Right cardiac atrium (tissue), 5 donors: ENCODE measurements around the gene DTD1. TPM values are rescaled to one million over a fixed set of nuclear protein-coding genes. Genes with fewer than 3 reads are reported as not detected.

Source experiments
- ATAC-seq, 2 donors: fragments of 200-7000 bp; cut with Tn5 transposase; one replicate each; pipeline versions ENCODE4 v1.8.0 to v1.9.1; 2020; ENCODE audit warnings: moderate library complexity in 2 of 2, mild to moderate bottlenecking in 1 of 2
- DNase-seq, 3 donors: peaks; one replicate each; pipeline ENCODE4 v3.0.0-alpha.2; 2020
- H3K27ac ChIP-seq: one replicate; pipeline ENCODE4 v1.5.1; 2013; ENCODE audit warnings: mild to moderate bottlenecking, low read length, control low read depth, moderate library complexity
- H3K27me3 ChIP-seq: one replicate; pipeline ENCODE4 v1.6.1; 2013; ENCODE audit not compliant: control insufficient read depth, insufficient read depth
- H3K4me1 ChIP-seq: one replicate; pipeline ENCODE4 v1.6.1; 2013; ENCODE audit warnings: low read length; ENCODE audit not compliant: control insufficient read depth, insufficient read depth
- H3K4me3 ChIP-seq: one replicate; pipeline ENCODE4 v1.5.1; 2013; ENCODE audit warnings: low read length, control low read depth
- H3K9me3 ChIP-seq: one replicate; pipeline ENCODE4 v1.6.1; 2013; ENCODE audit warnings: low read length; ENCODE audit not compliant: control insufficient read depth
- WGBS: extraction: QIAGEN DNeasy Blood & Tissue Kit; methylation state at CpG from one replicate; pipeline ENCODE4 v1.1.7; 2013; 5-methylcytosine and 5-hydroxymethylcytosine counted together
- intact Hi-C, 4 donors: fragments of 100-400 bp; cut with DNase I; formaldehyde crosslinking; loops; one replicate each; pipeline versions ENCODE4 v1.11.0 to v1.14.0; 2022 to 2023
- polyA plus RNA-seq: library from polyadenylated mRNA; stranded (reverse); fragments of 200-250 nt; gene quantifications from one replicate; pipeline ENCODE4 v1.2.3, GENCODE V29; 2013
- total RNA-seq, 4 donors: library from RNA; stranded (reverse); fragmentation: NEBNext Ultra II Directional; extraction: Animal tissue kit (Norgen Biotek cat#: 25700); gene quantifications; one replicate each; pipeline ENCODE4 v1.2.1, GENCODE V29; 2021
- donor health status: healthy with polysubstance abuse.
- donor health status: DM: no; HTN: yes; CAD: no.
- donor health status: DM: no; HTN: no; CAD: no.
- donor health status: DM: no; HTN: yes; CAD: no; lungs with severe emphysema.
- donor health status: DM: yes; HTN: yes; CAD: no.

The DTD1 gene
- total and polyA plus RNA-seq, 5 donors, result 10.5 to 17.8 (median 11.5) TPM

GRCh38 chr20:18728165-18728869 lies 140.5 kb downstream of the DTD1 start:
- Histone ChIP-seq H3K4me3 (no peak overlapping the region), H3K9me3 (no peaks in the 10 kb centered on the region), H3K27ac (no peak overlapping the region), H3K4me1 (peaks cover 5% of the 10 kb centered on the region), H3K27me3 (no peaks in the 10 kb centered on the region)
- WGBS, result 62% methylated on average over 8 of the region's 8 CpGs
- ATAC-seq (no peak), DNase-seq (no peak)
- intact Hi-C loops, result no loop called here

- no peak for DNase-seq
- Histone ChIP-seq H3K4me3 (no peak overlapping the region), H3K27me3 (no peaks in the 10 kb centered on the region), H3K4me1 (peaks cover 5% of the 10 kb centered on the region), H3K27ac (no peak overlapping the region), H3K9me3 (no peaks in the 10 kb centered on the region)
- no peak for ATAC-seq
- WGBS, result 73% methylated on average over 5 of the region's 5 CpGs
- intact Hi-C loops, result no loop called here
Measured at GRCh38 chr20:18728870-18729224, 141.0 kb downstream of the DTD1 start.

- no peak for DNase-seq
- no peak for ATAC-seq
- no peak overlapping the region for H3K4me3 ChIP-seq
- no peaks in the 10 kb centered on the region for H3K27me3 ChIP-seq
- H3K27ac ChIP-seq, result no peak overlapping the region
- intact Hi-C loops, result no loop called here
- peaks cover 5% of the 10 kb centered on the region for H3K4me1 ChIP-seq
- WGBS, result 86% methylated on average over 6 of the region's 6 CpGs
- H3K9me3 ChIP-seq, result no peaks in the 10 kb centered on the region
Measured at GRCh38 chr20:18729231-18729825, 141.5 kb downstream of the DTD1 start.

- intact Hi-C loops, result no loop called here
- no peak for ATAC-seq
- 96% methylated on average over 1 of the region's 1 CpG for WGBS
- H3K4me1 ChIP-seq, result peaks cover 5% of the 10 kb centered on the region
- no peaks in the 10 kb centered on the region for H3K9me3 ChIP-seq
- no peak overlapping the region for H3K27ac ChIP-seq
- H3K4me3 ChIP-seq, result no peak overlapping the region
- no peaks in the 10 kb centered on the region for H3K27me3 ChIP-seq
- DNase-seq, result no peak
Measured at GRCh38 chr20:18731940-18732339, 144.1 kb downstream of the DTD1 start.

GRCh38 chr20:18734525-18735189 lies 146.8 kb downstream of the DTD1 start:
- ATAC-seq (no peak), DNase-seq (no peak)
- WGBS, result 94% methylated on average over 6 of the region's 6 CpGs
- no peaks in the 10 kb centered on the region for H3K4me1 ChIP-seq
- no peaks in the 10 kb centered on the region for H3K9me3 ChIP-seq
- no peak overlapping the region for H3K4me3 ChIP-seq
- H3K27ac ChIP-seq, result no peak overlapping the region
- H3K27me3 ChIP-seq, result no peaks in the 10 kb centered on the region
- intact Hi-C loops, result no loop called here

GRCh38 chr20:18737140-18737539 lies 149.3 kb downstream of the DTD1 start:
- 94% methylated on average over 4 of the region's 4 CpGs for whole genome bisulfite sequencing
- Histone ChIP-seq H3K4me1 (no peaks in the 10 kb centered on the region), H3K4me3 (no peak overlapping the region), H3K27me3 (no peaks in the 10 kb centered on the region), H3K27ac (no peak overlapping the region), H3K9me3 (no peaks in the 10 kb centered on the region)
- intact Hi-C loops, result no loop called here
- no peak for ATAC-seq
- DNase-seq, result no peak

GRCh38 chr20:18738055-18738454 lies 150.2 kb downstream of the DTD1 start:
- no peaks in the 10 kb centered on the region for H3K9me3 ChIP-seq
- H3K4me1 ChIP-seq, result no peaks in the 10 kb centered on the region
- H3K4me3 ChIP-seq, result no peak overlapping the region
- intact Hi-C loops, result no loop called here
- H3K27me3 ChIP-seq, result no peaks in the 10 kb centered on the region
- DNase-seq (peak in 1 of 3 donors; percentile 69), ATAC-seq (no peak)
- no peak overlapping the region for H3K27ac ChIP-seq
- WGBS, result 80% methylated on average over 5 of the region's 5 CpGs

GRCh38 chr20:18738888-18739287 lies 151.0 kb downstream of the DTD1 start:
- intact Hi-C loops, result no loop called here
- no peaks in the 10 kb centered on the region for H3K27me3 ChIP-seq
- DNase-seq, result no peak

GRCh38 chr20:18739751-18740166 lies 151.9 kb downstream of the DTD1 start:
- intact Hi-C loops, result no loop called here
- ATAC-seq (peak; percentile 72 to 86), DNase-seq (peak in 2 of 3 donors; percentile 22 to 62)
- Histone ChIP-seq H3K27me3 (no peaks in the 10 kb centered on the region), H3K27ac (no peak overlapping the region), H3K4me3 (no peak overlapping the region), H3K9me3 (no peaks in the 10 kb centered on the region), H3K4me1 (no peaks in the 10 kb centered on the region)
- 32% methylated on average over 4 of the region's 4 CpGs for WGBS

More at GRCh38 chr20:18738888-18739287, 151.0 kb downstream of the DTD1 start:
- Histone ChIP-seq H3K4me1 (no peaks in the 10 kb centered on the region), H3K27ac (no peak overlapping the region), H3K9me3 (no peaks in the 10 kb centered on the region), H3K4me3 (no peak overlapping the region)
- WGBS, result 95% methylated on average over 2 of the region's 2 CpGs
- no peak for ATAC-seq

- intact Hi-C loops, result no loop called here
- ATAC-seq (no peak), DNase-seq (no peak)
- Histone ChIP-seq H3K27me3 (no peaks in the 10 kb centered on the region), H3K9me3 (no peaks in the 10 kb centered on the region), H3K27ac (no peak overlapping the region), H3K4me1 (no peaks in the 10 kb centered on the region), H3K4me3 (no peak overlapping the region)
- WGBS, result 86% methylated on average over 3 of the region's 3 CpGs
Measured at GRCh38 chr20:18740726-18741125, 152.9 kb downstream of the DTD1 start.

- H3K27ac ChIP-seq, result no peak overlapping the region
- H3K4me3 ChIP-seq, result no peak overlapping the region
- DNase-seq, result no peak
- WGBS, result 83% methylated on average over 3 of the region's 3 CpGs
- no peak for ATAC-seq
- intact Hi-C loops, result no loop called here
- H3K27me3 ChIP-seq, result no peaks in the 10 kb centered on the region
- H3K4me1 ChIP-seq, result no peaks in the 10 kb centered on the region
- H3K9me3 ChIP-seq, result no peaks in the 10 kb centered on the region
Measured at GRCh38 chr20:18742841-18743240, 155.0 kb downstream of the DTD1 start.
